Neural progenitor cell (in vitro differentiated cells): ENCODE results near the gene ZNF654.

Source experiments
- EZH2phosphoT487 ChIP-seq: fragments of 200-600 bp; sonication (generic); IDR thresholded peaks from 2 replicates; pipeline ENCODE4 v1.6.1; 2017; ENCODE audit warnings: antibody characterized with exemption
- TF ChIP-seq, protein P1 (sequence below): fragments of 200-600 bp; sonication (generic); IDR thresholded peaks from 2 replicates; pipeline ENCODE4 v1.5.1; 2017; ENCODE audit warnings: antibody characterized with exemption, mild to moderate bottlenecking

GRCh38 chr3:88092270-88092669 is 33.2 kb downstream of the ZNF654 start:
- TF ChIP-seq, protein P1, sequence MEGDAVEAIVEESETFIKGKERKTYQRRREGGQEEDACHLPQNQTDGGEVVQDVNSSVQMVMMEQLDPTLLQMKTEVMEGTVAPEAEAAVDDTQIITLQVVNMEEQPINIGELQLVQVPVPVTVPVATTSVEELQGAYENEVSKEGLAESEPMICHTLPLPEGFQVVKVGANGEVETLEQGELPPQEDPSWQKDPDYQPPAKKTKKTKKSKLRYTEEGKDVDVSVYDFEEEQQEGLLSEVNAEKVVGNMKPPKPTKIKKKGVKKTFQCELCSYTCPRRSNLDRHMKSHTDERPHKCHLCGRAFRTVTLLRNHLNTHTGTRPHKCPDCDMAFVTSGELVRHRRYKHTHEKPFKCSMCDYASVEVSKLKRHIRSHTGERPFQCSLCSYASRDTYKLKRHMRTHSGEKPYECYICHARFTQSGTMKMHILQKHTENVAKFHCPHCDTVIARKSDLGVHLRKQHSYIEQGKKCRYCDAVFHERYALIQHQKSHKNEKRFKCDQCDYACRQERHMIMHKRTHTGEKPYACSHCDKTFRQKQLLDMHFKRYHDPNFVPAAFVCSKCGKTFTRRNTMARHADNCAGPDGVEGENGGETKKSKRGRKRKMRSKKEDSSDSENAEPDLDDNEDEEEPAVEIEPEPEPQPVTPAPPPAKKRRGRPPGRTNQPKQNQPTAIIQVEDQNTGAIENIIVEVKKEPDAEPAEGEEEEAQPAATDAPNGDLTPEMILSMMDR = no peak
- TF ChIP-seq EZH2phosphoT487 = no peak
